H9 (cell line): ENCODE measurements around the gene ZNRF1. TPM values are rescaled to one million over a fixed set of nuclear protein-coding genes. Genes with fewer than 3 reads are reported as not detected.

Source experiments
- DNase-seq: peaks from one replicate; pipeline ENCODE4 v3.0.0-alpha.2; 2017
- H2AFZ ChIP-seq: one replicate; pipeline ENCODE4 v1.6.1; 2013; ENCODE audit warnings: mild to moderate bottlenecking, low read length, control low read depth, moderate library complexity
- H2AK5ac ChIP-seq: 2 replicates; pipeline ENCODE4 v1.6.1; 2013; ENCODE audit warnings: low read length, control low read depth, mixed read lengths; ENCODE audit not compliant: insufficient read length
- H2BK120ac ChIP-seq: one replicate; pipeline ENCODE4 v1.6.1; 2013; ENCODE audit warnings: low read depth, mild to moderate bottlenecking, low read length, control low read depth, inconsistent platforms; ENCODE audit not compliant: poor library complexity, severe bottlenecking
- H2BK12ac ChIP-seq: 2 replicates; pipeline ENCODE4 v1.6.1; 2013; ENCODE audit warnings: low read length, control low read depth, mixed read lengths, low read depth; ENCODE audit not compliant: insufficient read length
- H2BK15ac ChIP-seq: 2 replicates; pipeline ENCODE4 v1.6.1; 2013; ENCODE audit warnings: low read depth, low read length, control low read depth
- H2BK20ac ChIP-seq: one replicate; pipeline ENCODE4 v1.6.1; 2013; ENCODE audit warnings: low read depth, mild to moderate bottlenecking, low read length, control low read depth, inconsistent platforms; ENCODE audit not compliant: poor library complexity, severe bottlenecking
- H2BK5ac ChIP-seq: 2 replicates; pipeline ENCODE4 v1.6.1; 2013; ENCODE audit warnings: low read length, control low read depth, mixed read lengths; ENCODE audit not compliant: insufficient read length
- H3K14ac ChIP-seq: 2 replicates; pipeline ENCODE4 v1.6.1; 2013; ENCODE audit warnings: low read length, control low read depth; ENCODE audit not compliant: insufficient read depth
- H3K18ac ChIP-seq: 2 replicates; pipeline ENCODE4 v1.6.1; 2013; ENCODE audit warnings: low read depth, mild to moderate bottlenecking, mixed read lengths, low read length, control low read depth; ENCODE audit not compliant: insufficient read length
- H3K23ac ChIP-seq: 2 replicates; pipeline ENCODE4 v1.6.1; 2013; ENCODE audit warnings: low read length, control low read depth, mixed read lengths, low read depth; ENCODE audit not compliant: insufficient read length
- H3K23me2 ChIP-seq: 2 replicates; pipeline ENCODE4 v1.6.1; 2013; ENCODE audit warnings: low read depth, mild to moderate bottlenecking, mixed read lengths, low read length, control low read depth; ENCODE audit not compliant: insufficient read length, poor library complexity, severe bottlenecking
- H3K27ac ChIP-seq: 2 replicates; pipeline ENCODE4 v1.5.1; 2013; ENCODE audit warnings: low read length, control low read depth, mixed read lengths, low read depth; ENCODE audit not compliant: insufficient read length
- H3K27me3 ChIP-seq: 2 replicates; pipeline ENCODE4 v1.6.1; 2013; ENCODE audit warnings: low read length, control low read depth, inconsistent platforms; ENCODE audit not compliant: insufficient read depth
- H3K4ac ChIP-seq: 2 replicates; pipeline ENCODE4 v1.6.1; 2013; ENCODE audit warnings: low read depth, mild to moderate bottlenecking, control low read depth, inconsistent platforms, low read length, moderate library complexity
- H3K4me1 ChIP-seq: 2 replicates; pipeline ENCODE4 v1.6.1; 2013; ENCODE audit warnings: low read length, control low read depth, inconsistent platforms; ENCODE audit not compliant: insufficient read depth
- H3K4me2 ChIP-seq: 2 replicates; pipeline ENCODE4 v1.6.1; 2013; ENCODE audit warnings: low read length, control low read depth, mixed read lengths; ENCODE audit not compliant: insufficient read length, insufficient read depth
- H3K56ac ChIP-seq: 2 replicates; pipeline ENCODE4 v1.6.1; 2013; ENCODE audit warnings: low read depth, mild to moderate bottlenecking, mixed read lengths, low read length, control low read depth; ENCODE audit not compliant: insufficient read length
- H3K79me1 ChIP-seq: 2 replicates; pipeline ENCODE4 v1.6.1; 2013; ENCODE audit warnings: low read depth, mild to moderate bottlenecking, moderate library complexity, low read length, control low read depth, inconsistent platforms; ENCODE audit not compliant: insufficient read depth, poor library complexity, severe bottlenecking
- H3K79me2 ChIP-seq: 2 replicates; pipeline ENCODE4 v1.6.1; 2013; ENCODE audit warnings: low read length, control low read depth, inconsistent platforms; ENCODE audit not compliant: insufficient read depth
- H3K9ac ChIP-seq: 2 replicates; pipeline ENCODE4 v1.6.1; 2013; ENCODE audit warnings: low read length, control low read depth, mixed read lengths; ENCODE audit not compliant: insufficient read length; ENCODE audit errors: extremely low read depth
- H3K9me3 ChIP-seq: one replicate; pipeline ENCODE4 v1.6.1; 2013; ENCODE audit warnings: low read depth, low read length, inconsistent platforms; ENCODE audit not compliant: control insufficient read depth
- H3T11ph ChIP-seq: one replicate; pipeline ENCODE4 v1.6.1; 2013; ENCODE audit warnings: mild to moderate bottlenecking, low read length, control low read depth, inconsistent platforms
- H4K20me1 ChIP-seq: one replicate; pipeline ENCODE4 v1.6.1; 2013; ENCODE audit not compliant: control insufficient read depth, insufficient read length, insufficient read depth
- H4K5ac ChIP-seq: 2 replicates; pipeline ENCODE4 v1.6.1; 2013; ENCODE audit warnings: low read depth, mild to moderate bottlenecking, mixed read lengths, low read length, control low read depth; ENCODE audit not compliant: insufficient read length
- H4K8ac ChIP-seq: replicated peaks from 2 replicates; pipeline ENCODE4 v1.6.1; 2013; ENCODE audit warnings: low read length, control low read depth, mixed read lengths, low read depth; ENCODE audit not compliant: insufficient read length
- H4K91ac ChIP-seq: 2 replicates; pipeline ENCODE4 v1.6.1; 2013; ENCODE audit warnings: low read depth, mild to moderate bottlenecking, moderate library complexity, mixed read lengths, low read length, control low read depth; ENCODE audit not compliant: insufficient read length
- H3K27ac Mint-ChIP-seq, 3 experiments: 2 replicates in 2 of 3; 3 replicates in 1 of 3; pipeline ENCODE4 v1.8.0; 2020 to 2021; ENCODE audit warnings: mixed read lengths in 3 of 3, mild to moderate bottlenecking in 1 of 3, moderate library complexity in 1 of 3
- H3K27me3 Mint-ChIP-seq: 2 replicates; pipeline ENCODE4 v1.8.0; 2021; ENCODE audit warnings: low read depth, mild to moderate bottlenecking, moderate library complexity, mixed read lengths
- H3K36me3 Mint-ChIP-seq, 3 experiments: 2 replicates in 2 of 3; 3 replicates in 1 of 3; pipeline ENCODE4 v1.8.0; 2020 to 2021; ENCODE audit warnings: low read depth in 3 of 3, mixed read lengths in 3 of 3; ENCODE audit not compliant: insufficient read depth in 1 of 3
- H3K4me1 Mint-ChIP-seq, 2 experiments: 2 replicates each; pipeline ENCODE4 v1.8.0; 2020; ENCODE audit warnings: mixed read lengths in 2 of 2
- H3K4me3 Mint-ChIP-seq, 2 experiments: 2 replicates in 1 of 2; 3 replicates in 1 of 2; pipeline ENCODE4 v1.8.0; 2020 to 2021; ENCODE audit warnings: mild to moderate bottlenecking in 2 of 2, mixed read lengths in 2 of 2, moderate library complexity in 1 of 2
- H3K9me3 Mint-ChIP-seq, 2 experiments: 2 replicates in 1 of 2; 3 replicates in 1 of 2; pipeline ENCODE4 v1.8.0; 2020; ENCODE audit warnings: mild to moderate bottlenecking in 2 of 2, mixed read lengths in 2 of 2, moderate library complexity in 1 of 2
- CTCF ChIP-seq: fragments of 200-600 bp; sonication (generic); conservative IDR thresholded peaks from 3 replicates; pipeline ENCODE4 v1.8.0; 2021; ENCODE audit warnings: antibody characterized with exemption, mild to moderate bottlenecking
- WGBS: extraction: QIAGEN DNeasy Blood & Tissue Kit; methylation state at CpG from one replicate; pipeline ENCODE4 v1.1.7; 2013; ENCODE audit warnings: missing lambda C conversion rate, low lambda C conversion rate, mixed read lengths; ENCODE audit not compliant: insufficient read length; ENCODE audit errors: extremely low coverage; 5-methylcytosine and 5-hydroxymethylcytosine counted together
- total RNA-seq: library from RNA; stranded (reverse); gene quantifications from 2 replicates; pipeline ENCODE4 v1.2.1, GENCODE V29; 2021

The ZNRF1 gene
- total RNA-seq, 1 experiment from 2014 or later = 49.6 TPM

GRCh38 chr16:75026892-75027391 is 28.1 kb downstream of the ZNRF1 start:
- Histone ChIP-seq H3K79me1 (no peaks in the 10 kb centered on the region), H4K20me1 (no peaks in the 10 kb centered on the region), H3K4me2 (no peak overlapping the region), H3K9ac (no peak overlapping the region), H4K5ac (no peak overlapping the region), H3K23ac (no peak overlapping the region), H3K14ac (no peak overlapping the region), H2BK15ac (no peak overlapping the region), H2AK5ac (no peak overlapping the region), H2BK5ac (no peak overlapping the region), H3K4me1 (peaks cover 6% of the 10 kb centered on the region; the same call in 1 of the 2 replicates), H3K4ac (no peak overlapping the region), H3K27ac (no peak overlapping the region), H2BK12ac (no peak overlapping the region), H3K23me2 (no peaks in the 10 kb centered on the region), H4K91ac (no peak overlapping the region), H3K56ac (no peak overlapping the region), H3K18ac (no peak overlapping the region), H2AFZ (no peak overlapping the region), H3K9me3 (no peaks in the 10 kb centered on the region), H3K79me2 (peaks cover 6% of the 10 kb centered on the region; the same call in 1 of the 2 replicates), H2BK120ac (no peak overlapping the region), H4K8ac (no peak overlapping the region), H3T11ph (no peak overlapping the region), H3K27me3 (no peaks in the 10 kb centered on the region), H2BK20ac (no peak overlapping the region)
- Mint-ChIP-seq H3K9me3 (peaks cover 2 to 4% of the 10 kb centered on the region in 2 experiments; a peak in 4 of 5 replicates), H3K27ac (no peak overlapping the region), H3K4me3 (no peak overlapping the region), H3K27me3 (no peaks in the 10 kb centered on the region), H3K36me3 (peaks cover 3 to 22% (median 4%) of the 10 kb centered on the region in 3 experiments; a peak in 6 of 7 replicates), H3K4me1 (peaks cover 4 to 10% of the 10 kb centered on the region in 2 experiments; a peak in 3 of 4 replicates)
- no peak for TF ChIP-seq CTCF
- WGBS = no CpG with 5 or more reads among the region's 2 CpGs
- no peak for DNase-seq
